Thoracic aorta (tissue), 2 donors: ENCODE results near the gene MS4A4E. TPM values are rescaled to one million over a fixed set of nuclear protein-coding genes. Genes with fewer than 3 reads are reported as not detected.

Experiments used
- ATAC-seq: fragments of 150-250 bp; one replicate; pipeline ENCODE4 v1.8.0; 2017; ENCODE audit warnings: low read depth; ENCODE audit not compliant: insufficient number of reproducible peaks, low FRiP score
- DNase-seq: peaks from one replicate; pipeline ENCODE4 v3.0.0-alpha.2; 2020; ENCODE audit warnings: low spot score
- H3K27ac ChIP-seq, 2 donors: fragments of 200-600 bp; sonication (generic); 1 replicate in 1 of 2; 2 replicates in 1 of 2; pipeline ENCODE4 v1.5.1; 2016; ENCODE audit warnings: mild to moderate bottlenecking in 2 of 2, moderate library complexity in 2 of 2
- H3K27me3 ChIP-seq: fragments of 200-600 bp; sonication (generic); replicated peaks from 2 replicates; pipeline ENCODE4 v1.6.0; 2016; ENCODE audit warnings: mild to moderate bottlenecking; ENCODE audit not compliant: insufficient read depth
- H3K36me3 ChIP-seq: fragments of 200-600 bp; sonication (generic); one replicate; pipeline ENCODE4 v1.5.1; 2016
- H3K4me1 ChIP-seq, 2 donors: fragments of 200-600 bp; sonication (generic); 1 replicate in 1 of 2; 2 replicates in 1 of 2; pipeline versions ENCODE4 v1.5.1 to v1.6.0; 2016; ENCODE audit warnings: low read depth in 2 of 2, mild to moderate bottlenecking in 1 of 2; ENCODE audit not compliant: control insufficient read depth in 1 of 2
- H3K4me3 ChIP-seq: fragments of 200-600 bp; sonication (generic); 2 replicates; pipeline ENCODE4 v1.5.1; 2016; ENCODE audit warnings: mild to moderate bottlenecking
- H3K9me3 ChIP-seq: fragments of 200-600 bp; sonication (generic); 2 replicates; pipeline ENCODE4 v1.5.1; 2016
- total RNA-seq, 2 donors: library from RNA; depleted of rRNA; stranded (reverse); fragments of >200 nt; gene quantifications; one replicate each; pipeline versions ENCODE4 v1.1.0 to v1.2.3, GENCODE V29; 2016
- TF ChIP-seq, protein P1 (sequence below): fragments of 200-600 bp; sonication (generic); IDR thresholded peaks from one replicate; pipeline ENCODE4 v1.5.1; 2019; ENCODE audit warnings: antibody characterized with exemption

Gene MS4A4E
- total RNA-seq, 2 donors from 2014 or later: 1.1 to 13.9 TPM

DNA sequence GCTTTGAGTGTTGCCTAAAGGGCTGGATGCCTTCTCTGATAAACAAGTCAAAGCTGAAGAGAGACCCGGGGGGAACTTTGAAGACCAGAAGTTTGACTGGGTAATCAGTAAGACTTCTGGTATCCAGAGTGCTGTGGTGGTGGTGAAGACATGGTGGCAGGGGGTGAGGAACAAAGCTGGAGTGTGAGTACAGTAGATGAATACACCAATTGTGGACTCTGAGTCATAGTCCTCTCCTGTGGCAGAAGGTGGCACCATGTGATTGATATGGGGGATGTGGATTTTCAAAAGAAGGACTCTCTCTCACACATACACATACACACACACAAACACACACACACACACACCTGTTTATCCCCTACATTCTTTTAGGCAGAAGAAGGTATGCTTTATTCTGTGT lies 72.4 kb downstream of the MS4A4E start:
- Histone ChIP-seq H3K4me3 (no peak overlapping the region), H3K36me3 (no peaks in the 10 kb centered on the region), H3K4me1 (no peaks in the 10 kb centered on the region), H3K27me3 (no peaks in the 10 kb centered on the region), H3K27ac (no peak overlapping the region), H3K9me3 (no peaks in the 10 kb centered on the region)
- no peak for DNase-seq
- TF ChIP-seq, protein P1, sequence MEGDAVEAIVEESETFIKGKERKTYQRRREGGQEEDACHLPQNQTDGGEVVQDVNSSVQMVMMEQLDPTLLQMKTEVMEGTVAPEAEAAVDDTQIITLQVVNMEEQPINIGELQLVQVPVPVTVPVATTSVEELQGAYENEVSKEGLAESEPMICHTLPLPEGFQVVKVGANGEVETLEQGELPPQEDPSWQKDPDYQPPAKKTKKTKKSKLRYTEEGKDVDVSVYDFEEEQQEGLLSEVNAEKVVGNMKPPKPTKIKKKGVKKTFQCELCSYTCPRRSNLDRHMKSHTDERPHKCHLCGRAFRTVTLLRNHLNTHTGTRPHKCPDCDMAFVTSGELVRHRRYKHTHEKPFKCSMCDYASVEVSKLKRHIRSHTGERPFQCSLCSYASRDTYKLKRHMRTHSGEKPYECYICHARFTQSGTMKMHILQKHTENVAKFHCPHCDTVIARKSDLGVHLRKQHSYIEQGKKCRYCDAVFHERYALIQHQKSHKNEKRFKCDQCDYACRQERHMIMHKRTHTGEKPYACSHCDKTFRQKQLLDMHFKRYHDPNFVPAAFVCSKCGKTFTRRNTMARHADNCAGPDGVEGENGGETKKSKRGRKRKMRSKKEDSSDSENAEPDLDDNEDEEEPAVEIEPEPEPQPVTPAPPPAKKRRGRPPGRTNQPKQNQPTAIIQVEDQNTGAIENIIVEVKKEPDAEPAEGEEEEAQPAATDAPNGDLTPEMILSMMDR: no peak
- no peak for ATAC-seq

DNA sequence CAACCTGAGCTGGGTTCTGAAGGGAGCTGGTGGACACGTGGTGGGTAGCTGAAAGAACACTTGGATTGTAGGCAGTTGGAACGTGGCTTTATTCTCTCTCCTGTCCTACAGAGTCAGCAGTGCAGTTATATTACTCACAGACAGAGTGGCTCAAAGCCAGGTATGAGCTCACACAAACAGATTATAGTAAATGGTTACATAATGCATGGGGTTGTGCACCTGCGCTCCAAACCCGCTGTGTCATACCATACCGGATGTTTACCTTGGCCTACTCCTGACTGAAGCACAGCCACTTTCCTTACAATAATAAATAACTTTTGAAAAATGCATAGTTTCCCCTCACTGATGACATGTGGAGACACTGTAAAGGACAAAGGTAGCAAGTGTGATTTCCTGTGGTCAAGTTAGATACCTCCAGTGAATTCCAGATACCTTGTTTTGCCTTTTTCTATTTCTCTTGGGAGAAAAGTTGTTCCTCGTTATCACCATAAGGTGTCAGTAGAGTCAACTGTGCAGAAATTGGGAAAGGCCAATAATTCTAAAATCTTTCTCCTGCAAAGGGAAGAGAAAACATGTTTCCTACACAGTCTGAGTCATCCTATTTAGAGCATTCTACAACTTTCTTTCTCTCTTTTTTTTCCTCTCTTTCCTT lies 73.5 kb downstream of the MS4A4E start:
- ATAC-seq: no peak
- Histone ChIP-seq H3K4me1 (no peaks in the 10 kb centered on the region), H3K9me3 (no peaks in the 10 kb centered on the region), H3K27me3 (no peaks in the 10 kb centered on the region), H3K27ac (no peak overlapping the region), H3K4me3 (no peak overlapping the region), H3K36me3 (no peaks in the 10 kb centered on the region)
- TF ChIP-seq, protein P1: peak; percentile 9
- DNase-seq: no peak

- Histone ChIP-seq H3K36me3 (no peaks in the 10 kb centered on the region), H3K27me3 (no peaks in the 10 kb centered on the region), H3K27ac (no peak overlapping the region), H3K4me1 (no peaks in the 10 kb centered on the region), H3K4me3 (no peak overlapping the region), H3K9me3 (no peaks in the 10 kb centered on the region)
- DNase-seq (no peak), ATAC-seq (no peak)
- TF ChIP-seq, protein P1: no peak
Observed at GRCh38 chr11:60168306-60168705, 74.6 kb downstream of the MS4A4E start.

DNA sequence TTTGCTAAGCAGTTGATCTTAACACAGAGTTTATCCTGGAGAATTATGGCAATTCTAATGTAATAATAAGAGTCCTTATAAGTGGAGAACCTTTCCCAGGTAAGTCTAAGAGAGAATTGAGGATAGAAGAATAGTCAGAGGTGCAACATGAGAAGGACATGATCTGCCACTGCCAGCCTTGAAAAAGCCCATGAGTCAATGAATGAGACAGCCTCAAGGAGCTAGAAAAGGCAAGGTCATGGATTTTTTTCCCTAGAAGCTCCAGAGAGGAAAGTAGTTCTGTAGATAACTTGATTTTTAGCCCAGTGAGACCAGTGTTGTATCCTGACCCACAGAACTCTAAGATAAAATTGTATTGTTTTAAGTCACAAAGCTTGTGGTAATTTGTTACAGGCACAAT lies 77.0 kb downstream of the MS4A4E start:
- no peaks in the 10 kb centered on the region for H3K4me1 ChIP-seq
- TF ChIP-seq, protein P1: no peak
- no peaks in the 10 kb centered on the region for H3K9me3 ChIP-seq
- no peak for ATAC-seq
- no peaks in the 10 kb centered on the region for H3K36me3 ChIP-seq
- no peak for DNase-seq
- H3K4me3 ChIP-seq: no peak overlapping the region
- H3K27me3 ChIP-seq: no peaks in the 10 kb centered on the region
- no peak overlapping the region for H3K27ac ChIP-seq

GRCh38 chr11:60165538-60165937 lies 77.4 kb downstream of the MS4A4E start:
- TF ChIP-seq, protein P1: no peak
- Histone ChIP-seq H3K27ac (no peak overlapping the region), H3K4me1 (no peaks in the 10 kb centered on the region), H3K9me3 (no peaks in the 10 kb centered on the region), H3K27me3 (no peaks in the 10 kb centered on the region), H3K4me3 (no peak overlapping the region), H3K36me3 (no peaks in the 10 kb centered on the region)
- ATAC-seq (no peak), DNase-seq (no peak)
